Mesothelial cell of epicardium (in vitro differentiated cells): ENCODE results near the gene RTF1. TPM values are rescaled to one million over a fixed set of nuclear protein-coding genes. Genes with fewer than 3 reads are reported as not detected.
A peak's percentile ranks its signal among the peaks of the same experiment; 100 is the strongest.
"Not testable (repeated sequence)": the region's sequence is repeated elsewhere in the genome, so short reads cannot be mapped to it uniquely, and the experiment has no call there.

Experiments
- DNase-seq, 2 experiments: peaks; one replicate each; pipeline ENCODE4 v3.0.0; 2021; ENCODE audit warnings: low spot score in 2 of 2; ENCODE audit not compliant: unreplicated experiment in 2 of 2
- H3K27ac Mint-ChIP-seq: 2 replicates; pipeline ENCODE4 v1.8.0; 2021; ENCODE audit warnings: mixed read lengths
- H3K27me3 Mint-ChIP-seq: 2 replicates; pipeline ENCODE4 v1.8.0; 2021; ENCODE audit warnings: low read depth, mixed read lengths
- H3K36me3 Mint-ChIP-seq: 2 replicates; pipeline ENCODE4 v1.8.0; 2021; ENCODE audit warnings: mixed read lengths
- H3K4me1 Mint-ChIP-seq: 2 replicates; pipeline ENCODE4 v1.8.0; 2021; ENCODE audit warnings: mixed read lengths
- H3K4me3 Mint-ChIP-seq: 2 replicates; pipeline ENCODE4 v1.8.0; 2021; ENCODE audit warnings: mild to moderate bottlenecking, moderate library complexity, mixed read lengths
- H3K9me3 Mint-ChIP-seq: 2 replicates; pipeline ENCODE4 v1.8.0; 2021; ENCODE audit warnings: mixed read lengths
- total RNA-seq: library from RNA; stranded (reverse); gene quantifications from 3 replicates; pipeline ENCODE4 v1.2.1, GENCODE V29; 2021
- TF ChIP-seq, protein P1 (sequence below): fragments of 200-600 bp; sonication (generic); IDR thresholded peaks from one replicate; pipeline ENCODE4 v1.5.0; 2021; ENCODE audit warnings: antibody characterized with exemption; ENCODE audit not compliant: unreplicated experiment

RTF1 gene
- total RNA-seq, 1 donor from 2014 or later, result 63.5 TPM

DNA sequence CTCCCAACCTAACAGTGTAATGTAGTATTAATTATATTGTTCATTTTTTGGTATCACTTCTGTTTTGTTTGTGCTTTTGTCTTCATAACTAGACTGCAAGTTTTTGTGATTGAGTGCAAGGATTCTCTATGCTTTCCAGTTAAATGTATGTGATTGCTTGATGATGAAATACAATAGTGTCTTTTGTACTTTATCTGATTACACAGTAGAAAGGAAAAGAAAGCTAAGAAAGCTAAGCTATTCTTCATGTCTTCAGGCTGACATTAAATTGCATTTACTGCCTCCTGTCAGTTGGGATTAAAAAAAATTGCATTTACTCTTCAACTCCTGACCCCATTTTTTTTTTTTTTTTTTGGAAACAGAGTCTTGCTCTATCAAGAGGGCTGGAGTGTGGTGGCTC, 28.5 kb downstream of the RTF1 start:
- Mint-ChIP-seq H3K4me1 (peaks cover 12% of the 10 kb centered on the region), H3K36me3 (peaks cover 27% of the 10 kb centered on the region), H3K4me3 (no peak overlapping the region), H3K27me3 (no peaks in the 10 kb centered on the region), H3K27ac (peak overlapping the region; percentile 66), H3K9me3 (no peaks in the 10 kb centered on the region)
- TF ChIP-seq, protein P1, sequence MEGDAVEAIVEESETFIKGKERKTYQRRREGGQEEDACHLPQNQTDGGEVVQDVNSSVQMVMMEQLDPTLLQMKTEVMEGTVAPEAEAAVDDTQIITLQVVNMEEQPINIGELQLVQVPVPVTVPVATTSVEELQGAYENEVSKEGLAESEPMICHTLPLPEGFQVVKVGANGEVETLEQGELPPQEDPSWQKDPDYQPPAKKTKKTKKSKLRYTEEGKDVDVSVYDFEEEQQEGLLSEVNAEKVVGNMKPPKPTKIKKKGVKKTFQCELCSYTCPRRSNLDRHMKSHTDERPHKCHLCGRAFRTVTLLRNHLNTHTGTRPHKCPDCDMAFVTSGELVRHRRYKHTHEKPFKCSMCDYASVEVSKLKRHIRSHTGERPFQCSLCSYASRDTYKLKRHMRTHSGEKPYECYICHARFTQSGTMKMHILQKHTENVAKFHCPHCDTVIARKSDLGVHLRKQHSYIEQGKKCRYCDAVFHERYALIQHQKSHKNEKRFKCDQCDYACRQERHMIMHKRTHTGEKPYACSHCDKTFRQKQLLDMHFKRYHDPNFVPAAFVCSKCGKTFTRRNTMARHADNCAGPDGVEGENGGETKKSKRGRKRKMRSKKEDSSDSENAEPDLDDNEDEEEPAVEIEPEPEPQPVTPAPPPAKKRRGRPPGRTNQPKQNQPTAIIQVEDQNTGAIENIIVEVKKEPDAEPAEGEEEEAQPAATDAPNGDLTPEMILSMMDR, result no peak
- no peak for DNase-seq

DNA sequence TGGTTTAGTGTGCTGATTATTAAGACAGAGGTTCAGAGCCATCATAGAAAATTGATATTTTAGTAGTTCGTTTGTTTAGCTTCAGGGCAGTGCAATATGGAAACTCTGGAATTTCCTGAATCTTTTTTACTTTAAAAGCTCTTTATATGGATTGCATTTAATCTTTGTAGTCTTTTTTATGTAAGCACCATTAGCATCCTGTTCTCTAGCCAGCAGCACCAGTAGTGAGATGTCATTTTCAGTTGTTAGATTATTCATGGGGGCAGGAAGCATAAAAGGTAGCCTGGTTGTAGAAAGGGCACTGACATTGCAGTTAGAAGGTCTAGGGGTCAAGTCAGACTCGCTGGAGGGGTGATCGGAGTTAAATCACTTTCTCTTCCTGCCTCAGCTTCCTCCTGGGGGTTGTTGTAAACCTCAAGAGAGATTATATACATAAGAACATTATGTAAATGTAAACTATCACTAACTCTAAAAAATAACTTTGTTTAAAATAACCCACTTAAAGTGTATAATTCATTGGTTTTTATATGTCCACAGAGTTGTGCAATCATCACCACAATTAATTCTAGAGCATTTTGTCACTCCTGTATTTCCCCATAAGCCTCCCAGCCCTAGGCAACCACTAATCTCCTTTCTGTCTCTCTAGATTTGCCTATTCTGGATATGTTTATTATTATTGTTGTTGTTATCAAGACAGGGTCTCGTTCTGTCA, 45.3 kb downstream of the RTF1 start:
- H3K9me3 Mint-ChIP-seq, result peaks cover 3% of the 10 kb centered on the region
- DNase-seq, result no peak
- peaks cover 45% of the 10 kb centered on the region for H3K36me3 Mint-ChIP-seq
- no peaks in the 10 kb centered on the region for H3K27me3 Mint-ChIP-seq
- no peak overlapping the region for H3K4me3 Mint-ChIP-seq
- TF ChIP-seq, protein P1, result no peak
- no peaks in the 10 kb centered on the region for H3K4me1 Mint-ChIP-seq
- H3K27ac Mint-ChIP-seq, result no peak overlapping the region

DNA sequence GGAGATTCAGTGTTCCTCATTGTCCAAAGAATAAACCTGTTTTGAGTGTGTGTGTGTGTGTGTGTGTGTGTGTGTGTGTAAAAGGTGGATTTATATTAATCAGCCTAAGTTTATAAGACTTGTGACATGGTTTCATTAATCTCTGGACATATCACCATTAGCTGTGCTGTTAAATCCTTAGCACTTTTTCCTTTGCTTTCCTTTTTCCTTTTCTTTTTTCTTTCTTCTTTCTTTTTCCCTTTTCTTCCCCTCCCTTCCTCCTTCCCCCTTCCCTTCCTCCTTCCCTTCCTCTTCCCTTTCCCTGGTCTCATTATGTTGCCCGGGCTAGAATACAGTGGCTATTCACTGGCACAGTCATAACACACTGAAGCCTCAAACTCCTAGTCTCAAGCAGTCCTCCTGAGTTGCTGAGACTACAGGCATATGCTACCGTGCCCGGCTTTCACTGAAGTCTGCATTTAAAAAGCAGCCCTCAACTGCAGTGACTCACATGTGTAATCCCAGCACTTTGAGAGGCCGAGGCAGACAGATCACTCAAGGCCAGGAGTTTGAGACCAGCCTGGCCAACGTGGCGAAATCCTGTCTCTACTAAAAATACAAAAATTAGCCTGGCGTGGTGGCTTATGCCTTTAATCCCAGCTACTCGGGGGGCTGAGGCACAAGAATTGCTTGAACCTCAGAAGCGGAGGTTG, 48.1 kb downstream of the RTF1 start:
- no peak overlapping the region for H3K27ac Mint-ChIP-seq
- H3K36me3 Mint-ChIP-seq, result peaks cover 44% of the 10 kb centered on the region

DNA sequence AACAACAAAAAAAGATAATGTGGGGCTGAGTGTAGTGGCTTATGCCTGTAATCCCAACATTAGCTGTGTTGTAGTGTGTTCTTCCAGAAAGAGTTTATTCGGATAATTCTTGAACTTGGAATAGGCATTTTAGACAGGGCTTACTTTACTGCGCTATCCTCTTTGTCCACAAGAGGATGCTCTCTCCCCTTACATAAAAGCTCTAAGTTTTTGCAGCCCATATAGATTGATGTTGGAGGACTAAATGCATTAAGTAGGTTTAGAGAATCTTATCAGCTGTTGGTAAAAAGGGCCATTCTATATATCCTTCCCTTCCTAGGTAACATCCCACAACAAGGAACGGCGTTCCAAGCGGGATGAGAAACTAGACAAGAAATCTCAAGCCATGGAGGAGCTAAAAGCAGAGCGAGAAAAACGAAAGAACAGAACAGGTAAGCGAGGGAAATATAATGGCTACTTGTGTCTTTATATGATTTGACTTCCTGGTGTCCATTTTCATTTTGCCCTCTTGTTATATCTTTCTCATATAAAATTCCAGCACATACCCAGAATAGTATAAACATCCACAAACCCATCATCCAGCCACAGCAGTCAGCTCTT, 49.0 kb downstream of the RTF1 start:
- TF ChIP-seq, protein P1, result peak; percentile 68
- Mint-ChIP-seq H3K36me3 (peaks cover 48% of the 10 kb centered on the region), H3K27ac (no peak overlapping the region), H3K4me1 (no peaks in the 10 kb centered on the region), H3K27me3 (no peaks in the 10 kb centered on the region), H3K4me3 (no peak overlapping the region), H3K9me3 (peaks cover 7% of the 10 kb centered on the region)
- no peak for DNase-seq

More for the DNA sequence above, 48.1 kb downstream of the RTF1 start:
- DNase-seq, result no peak
- no peaks in the 10 kb centered on the region for H3K27me3 Mint-ChIP-seq
- H3K4me1 Mint-ChIP-seq, result no peaks in the 10 kb centered on the region
- peaks cover 7% of the 10 kb centered on the region for H3K9me3 Mint-ChIP-seq
- TF ChIP-seq, protein P1, result no peak
- no peak overlapping the region for H3K4me3 Mint-ChIP-seq

DNA sequence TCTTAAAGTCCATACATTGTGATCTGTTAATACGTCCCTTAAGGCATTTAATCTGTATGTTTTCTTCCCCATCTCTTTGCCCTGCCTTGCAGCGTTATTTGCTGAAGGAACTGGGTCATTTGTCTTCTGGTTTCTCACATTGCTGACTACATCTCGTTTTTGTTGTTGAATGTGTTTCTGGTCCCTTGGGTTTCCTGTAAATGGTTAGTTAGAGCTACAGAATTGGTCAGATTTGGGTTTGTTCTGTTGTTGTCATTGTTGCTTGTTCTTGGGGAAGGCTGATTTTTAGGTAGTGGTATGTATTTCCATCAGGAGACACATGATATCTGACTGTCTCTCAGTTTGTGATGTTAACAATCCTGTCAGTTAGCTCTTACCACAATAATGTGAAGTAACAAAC, 49.8 kb downstream of the RTF1 start:
- TF ChIP-seq, protein P1, result no peak
- no peaks in the 10 kb centered on the region for H3K4me1 Mint-ChIP-seq
- no peak for DNase-seq
- H3K9me3 Mint-ChIP-seq, result peaks cover 7% of the 10 kb centered on the region
- H3K27me3 Mint-ChIP-seq, result no peaks in the 10 kb centered on the region
- no peak overlapping the region for H3K27ac Mint-ChIP-seq
- peaks cover 54% of the 10 kb centered on the region for H3K36me3 Mint-ChIP-seq
- H3K4me3 Mint-ChIP-seq, result no peak overlapping the region

DNA sequence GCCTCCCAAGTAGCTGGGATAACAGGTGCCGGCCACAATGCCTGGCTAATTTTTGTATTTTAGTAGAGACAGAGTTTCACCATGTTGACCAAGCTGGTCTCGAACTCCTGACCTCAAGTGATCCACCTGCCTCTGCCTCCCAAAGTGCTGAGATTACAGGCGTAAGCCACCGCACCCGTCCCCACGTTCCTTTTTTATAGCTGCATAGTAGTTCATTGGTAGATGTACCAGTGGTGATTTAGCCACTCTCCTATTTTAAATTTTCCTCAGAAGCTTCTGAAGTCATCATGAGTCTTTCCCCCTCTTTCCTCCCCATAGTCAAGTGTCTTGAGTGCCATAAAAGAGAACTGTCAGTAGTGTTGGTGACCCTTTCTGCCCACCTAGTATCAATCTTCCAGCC, 52.7 kb downstream of the RTF1 start:
- not testable (repeated sequence) for H3K27ac Mint-ChIP-seq, H3K9me3 Mint-ChIP-seq, H3K27me3 Mint-ChIP-seq, DNase-seq, H3K4me3 Mint-ChIP-seq, H3K4me1 Mint-ChIP-seq
- peaks cover 46% of the 10 kb centered on the region for H3K36me3 Mint-ChIP-seq
